Fibroblast of lung (primary cell): Measurements from ENCODE around the gene AZIN2.

ENCODE experiments used
- EZH2 ChIP-seq: IDR thresholded peaks from 2 replicates; pipeline ENCODE4 v1.5.1; 2012; ENCODE audit warnings: low read length, control low read depth, mild to moderate bottlenecking; ENCODE audit errors: missing control alignments
- TF ChIP-seq, protein P1 (sequence below), 2 donors: IDR thresholded peaks in 1 of 2; conservative IDR thresholded peaks in 1 of 2; 1 replicate in 1 of 2; 2 replicates in 1 of 2; pipeline ENCODE4 v1.5.1; 2011 to 2012; ENCODE audit warnings: low read length in 2 of 2, control low read depth in 1 of 2, inconsistent platforms in 1 of 2, low read depth in 1 of 2, mild to moderate bottlenecking in 1 of 2

DNA sequence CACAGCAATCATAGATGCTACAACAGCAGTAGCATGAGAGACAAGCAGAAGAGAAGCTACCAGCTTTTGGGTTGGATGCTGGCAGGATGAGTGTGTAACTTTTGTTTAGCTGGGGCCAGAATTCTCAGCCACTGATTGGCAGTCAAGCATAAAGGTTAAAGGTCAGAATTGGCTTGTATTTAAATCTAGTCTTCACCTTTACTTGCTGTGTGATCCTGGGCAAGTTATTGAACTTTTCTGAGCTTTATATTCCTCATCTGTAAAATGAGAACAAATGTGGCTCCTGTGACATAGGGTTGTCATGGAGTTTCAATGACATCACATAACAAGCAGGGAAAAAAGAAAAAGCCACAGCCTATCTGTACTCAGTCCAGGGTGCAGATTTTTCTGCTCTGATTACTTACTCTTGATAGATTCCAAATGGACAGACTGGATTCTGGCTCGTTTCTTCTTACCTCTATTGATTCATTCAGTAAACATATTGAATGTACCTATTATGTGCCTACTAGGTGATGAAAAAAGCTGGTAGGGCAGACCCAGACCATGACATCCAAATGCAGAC lies 2.8 kb upstream of the AZIN2 start:
- TF ChIP-seq, protein P1, sequence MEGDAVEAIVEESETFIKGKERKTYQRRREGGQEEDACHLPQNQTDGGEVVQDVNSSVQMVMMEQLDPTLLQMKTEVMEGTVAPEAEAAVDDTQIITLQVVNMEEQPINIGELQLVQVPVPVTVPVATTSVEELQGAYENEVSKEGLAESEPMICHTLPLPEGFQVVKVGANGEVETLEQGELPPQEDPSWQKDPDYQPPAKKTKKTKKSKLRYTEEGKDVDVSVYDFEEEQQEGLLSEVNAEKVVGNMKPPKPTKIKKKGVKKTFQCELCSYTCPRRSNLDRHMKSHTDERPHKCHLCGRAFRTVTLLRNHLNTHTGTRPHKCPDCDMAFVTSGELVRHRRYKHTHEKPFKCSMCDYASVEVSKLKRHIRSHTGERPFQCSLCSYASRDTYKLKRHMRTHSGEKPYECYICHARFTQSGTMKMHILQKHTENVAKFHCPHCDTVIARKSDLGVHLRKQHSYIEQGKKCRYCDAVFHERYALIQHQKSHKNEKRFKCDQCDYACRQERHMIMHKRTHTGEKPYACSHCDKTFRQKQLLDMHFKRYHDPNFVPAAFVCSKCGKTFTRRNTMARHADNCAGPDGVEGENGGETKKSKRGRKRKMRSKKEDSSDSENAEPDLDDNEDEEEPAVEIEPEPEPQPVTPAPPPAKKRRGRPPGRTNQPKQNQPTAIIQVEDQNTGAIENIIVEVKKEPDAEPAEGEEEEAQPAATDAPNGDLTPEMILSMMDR (conservative IDR thresholded peaks at IDR 0.05 in 1 of 2, IDR thresholded peaks at IDR 0.05 in 1 of 2; ENCODE audit: low read depth in 1 of 2, low read length in 2 of 2), result no peak
- no peak for TF ChIP-seq EZH2
